Neural progenitor cell (in vitro differentiated cells): ENCODE data around the gene TXNL4B.
"Not testable (repeated sequence)": the region's sequence is repeated elsewhere in the genome, so short reads cannot be mapped to it uniquely, and the experiment has no call there.

Source experiments
- EZH2 ChIP-seq: fragments of 200-600 bp; sonication (generic); IDR thresholded peaks from 2 replicates; pipeline ENCODE4 v1.6.1; 2017; ENCODE audit warnings: antibody characterized with exemption, mild to moderate bottlenecking, moderate library complexity
- EZH2phosphoT487 ChIP-seq: fragments of 200-600 bp; sonication (generic); IDR thresholded peaks from 2 replicates; pipeline ENCODE4 v1.6.1; 2017; ENCODE audit warnings: antibody characterized with exemption
- TF ChIP-seq, protein P1 (sequence below): fragments of 200-600 bp; sonication (generic); IDR thresholded peaks from 2 replicates; pipeline ENCODE4 v1.5.1; 2017; ENCODE audit warnings: antibody characterized with exemption, mild to moderate bottlenecking

GRCh38 chr16:72075067-72075466 lies 18.4 kb downstream of the TXNL4B start:
- TF ChIP-seq, protein P1, sequence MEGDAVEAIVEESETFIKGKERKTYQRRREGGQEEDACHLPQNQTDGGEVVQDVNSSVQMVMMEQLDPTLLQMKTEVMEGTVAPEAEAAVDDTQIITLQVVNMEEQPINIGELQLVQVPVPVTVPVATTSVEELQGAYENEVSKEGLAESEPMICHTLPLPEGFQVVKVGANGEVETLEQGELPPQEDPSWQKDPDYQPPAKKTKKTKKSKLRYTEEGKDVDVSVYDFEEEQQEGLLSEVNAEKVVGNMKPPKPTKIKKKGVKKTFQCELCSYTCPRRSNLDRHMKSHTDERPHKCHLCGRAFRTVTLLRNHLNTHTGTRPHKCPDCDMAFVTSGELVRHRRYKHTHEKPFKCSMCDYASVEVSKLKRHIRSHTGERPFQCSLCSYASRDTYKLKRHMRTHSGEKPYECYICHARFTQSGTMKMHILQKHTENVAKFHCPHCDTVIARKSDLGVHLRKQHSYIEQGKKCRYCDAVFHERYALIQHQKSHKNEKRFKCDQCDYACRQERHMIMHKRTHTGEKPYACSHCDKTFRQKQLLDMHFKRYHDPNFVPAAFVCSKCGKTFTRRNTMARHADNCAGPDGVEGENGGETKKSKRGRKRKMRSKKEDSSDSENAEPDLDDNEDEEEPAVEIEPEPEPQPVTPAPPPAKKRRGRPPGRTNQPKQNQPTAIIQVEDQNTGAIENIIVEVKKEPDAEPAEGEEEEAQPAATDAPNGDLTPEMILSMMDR: not testable (repeated sequence)
- not testable (repeated sequence) for TF ChIP-seq EZH2, EZH2phosphoT487
